HG03432 (cell line): ENCODE results near the gene MLX.
A peak's percentile ranks its signal among the peaks of the same experiment; 100 is the strongest.
"Not testable (repeated sequence)": the region's sequence is repeated elsewhere in the genome, so short reads cannot be mapped to it uniquely, and the experiment has no call there.

Source experiments
- ATAC-seq: cut with Tn5 transposase; IDR thresholded peaks from one replicate; pipeline ENCODE4 v1.9.1; 2021; ENCODE audit warnings: mild to moderate bottlenecking, moderate library complexity; ENCODE audit not compliant: unreplicated experiment

The MLX gene

GRCh38 chr17:42554250-42555121 lies 12.4 kb upstream of the MLX start:
- peak; percentile 85 for ATAC-seq

- no peak for ATAC-seq
These were observed 11.7 kb upstream of the MLX start for GRCh38 chr17:42555122-42555622.

DNA sequence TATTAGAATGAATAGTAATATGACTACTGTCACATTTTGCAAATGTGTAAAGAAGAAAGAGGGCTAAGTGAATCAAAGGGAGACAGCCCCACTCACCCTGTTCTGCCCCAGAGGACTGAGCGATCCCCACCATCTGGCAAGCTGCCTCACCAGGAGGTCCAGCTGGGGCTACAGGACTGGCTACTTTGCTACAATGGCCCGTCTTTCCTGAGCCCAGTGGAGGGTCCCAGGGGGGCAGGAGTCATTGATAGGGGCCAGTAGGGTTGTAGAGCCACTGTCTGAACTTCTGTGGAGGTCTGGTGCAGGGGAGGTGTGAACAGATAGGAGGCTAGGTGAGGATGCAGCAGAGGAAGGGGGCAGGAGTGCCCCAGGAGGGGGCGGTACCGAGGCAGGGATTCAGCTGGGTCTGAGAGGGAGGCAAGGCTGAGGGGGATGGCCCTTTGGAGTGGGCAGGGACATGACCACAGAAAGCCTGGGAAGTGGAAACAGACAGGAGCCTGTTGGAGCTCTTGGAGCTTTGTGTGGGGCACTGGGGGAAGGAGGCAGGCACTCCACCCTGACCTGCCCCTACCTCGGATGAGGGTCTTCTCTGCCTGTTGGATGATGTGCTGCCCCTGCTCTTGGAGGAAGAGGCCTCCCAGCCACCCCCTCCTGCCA lies 10.8 kb upstream of the MLX start:
- ATAC-seq = not testable (repeated sequence)

DNA sequence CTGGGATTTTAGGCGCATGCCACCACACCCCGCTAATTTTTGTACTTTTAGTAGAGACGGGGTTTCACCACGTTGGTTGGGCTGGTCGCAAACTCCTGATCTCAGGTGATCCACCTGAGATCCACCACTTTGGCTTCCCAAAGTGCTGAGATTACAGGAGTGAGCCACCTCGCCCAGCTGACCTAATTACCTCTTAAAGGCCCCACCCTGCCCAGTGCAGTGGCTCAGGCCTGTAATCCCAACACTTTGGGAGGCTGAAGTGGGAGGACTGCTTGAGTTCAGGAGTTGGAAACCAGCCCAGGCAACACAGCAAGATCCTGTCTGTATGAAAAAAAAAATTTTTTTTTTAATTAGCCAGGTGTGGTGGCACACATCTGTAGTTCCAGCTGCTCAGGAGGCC lies 7.8 kb upstream of the MLX start:
- no peak for ATAC-seq

GRCh38 chr17:42560246-42560645 lies 6.7 kb upstream of the MLX start:
- ATAC-seq = no peak

DNA sequence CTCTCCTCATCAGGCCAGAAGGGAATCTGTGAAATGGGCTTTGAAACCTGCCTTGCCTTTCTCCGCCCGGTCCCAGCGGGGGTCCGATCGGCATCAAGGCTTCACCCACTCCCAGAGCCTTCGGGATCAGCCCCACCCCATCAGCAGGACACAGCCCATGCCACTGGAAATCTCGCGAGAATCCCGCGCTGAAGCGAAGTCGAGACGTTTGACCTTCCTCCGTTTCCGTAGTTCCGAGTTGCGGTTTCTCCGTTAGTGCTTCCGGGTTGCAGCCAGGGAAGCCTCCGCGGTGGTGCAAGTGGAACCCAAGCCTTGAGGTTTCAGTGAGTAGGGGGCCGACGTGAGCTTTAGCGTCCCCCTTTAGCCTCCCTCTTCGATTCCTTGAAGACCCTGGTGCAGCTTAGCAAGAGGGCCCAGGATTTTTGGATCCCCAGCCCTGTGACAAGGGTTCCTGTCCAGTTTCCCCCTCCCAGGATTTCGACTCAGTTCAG lies 5.0 kb upstream of the MLX start, which contains the start of gene COASY:
Gene COASY, plus strand, starts transcription at position 252 of the 491 bp plus-strand sequence. CDS start 475 bp downstream, outside the sequence.
- ATAC-seq = peak; percentile 50

- no peak for ATAC-seq
These were observed 4.3 kb upstream of the MLX start for GRCh38 chr17:42562388-42563142.

- ATAC-seq = no peak
These were observed 3.8 kb upstream of the MLX start for GRCh38 chr17:42563143-42563509.

- no peak for ATAC-seq
These were observed 3.4 kb upstream of the MLX start for GRCh38 chr17:42563543-42563942.

- no peak for ATAC-seq
These were observed 3.0 kb upstream of the MLX start for GRCh38 chr17:42563950-42564349.

DNA sequence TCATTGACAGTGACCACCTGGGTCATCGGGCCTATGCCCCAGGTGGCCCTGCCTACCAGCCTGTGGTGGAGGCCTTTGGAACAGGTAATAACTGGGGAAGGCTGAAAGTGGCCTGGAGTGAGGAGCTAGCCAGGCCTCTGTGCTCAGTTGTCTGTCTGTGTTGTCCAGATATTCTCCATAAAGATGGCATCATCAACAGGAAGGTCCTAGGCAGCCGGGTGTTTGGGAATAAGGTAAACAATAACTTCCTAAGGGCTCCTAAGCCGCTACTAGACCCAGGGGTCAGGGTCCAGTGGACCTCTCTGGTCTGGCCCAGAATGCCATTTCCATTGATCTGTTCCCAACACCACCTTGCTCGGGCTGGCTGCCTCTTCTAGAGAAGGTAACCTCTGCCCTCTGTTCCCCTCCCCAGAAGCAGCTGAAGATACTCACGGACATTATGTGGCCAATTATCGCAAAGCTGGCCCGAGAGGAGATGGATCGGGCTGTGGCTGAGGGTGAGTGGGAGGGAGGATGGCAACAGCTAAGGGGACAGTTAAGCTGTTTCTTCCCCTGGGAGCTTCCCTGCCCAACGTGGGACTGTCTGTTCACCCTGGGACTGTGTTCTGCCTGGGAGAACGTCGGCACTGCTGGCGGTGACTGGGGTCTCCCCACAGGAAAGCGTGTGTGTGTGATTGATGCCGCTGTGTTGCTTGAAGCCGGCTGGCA lies 1.9 kb upstream of the MLX start:
- ATAC-seq = no peak

- ATAC-seq = no peak
These were observed 1.2 kb upstream of the MLX start for GRCh38 chr17:42565523-42566214.

GRCh38 chr17:42566215-42566882 lies 551 bp upstream of the MLX start:
- ATAC-seq = peak; percentile 4

DNA sequence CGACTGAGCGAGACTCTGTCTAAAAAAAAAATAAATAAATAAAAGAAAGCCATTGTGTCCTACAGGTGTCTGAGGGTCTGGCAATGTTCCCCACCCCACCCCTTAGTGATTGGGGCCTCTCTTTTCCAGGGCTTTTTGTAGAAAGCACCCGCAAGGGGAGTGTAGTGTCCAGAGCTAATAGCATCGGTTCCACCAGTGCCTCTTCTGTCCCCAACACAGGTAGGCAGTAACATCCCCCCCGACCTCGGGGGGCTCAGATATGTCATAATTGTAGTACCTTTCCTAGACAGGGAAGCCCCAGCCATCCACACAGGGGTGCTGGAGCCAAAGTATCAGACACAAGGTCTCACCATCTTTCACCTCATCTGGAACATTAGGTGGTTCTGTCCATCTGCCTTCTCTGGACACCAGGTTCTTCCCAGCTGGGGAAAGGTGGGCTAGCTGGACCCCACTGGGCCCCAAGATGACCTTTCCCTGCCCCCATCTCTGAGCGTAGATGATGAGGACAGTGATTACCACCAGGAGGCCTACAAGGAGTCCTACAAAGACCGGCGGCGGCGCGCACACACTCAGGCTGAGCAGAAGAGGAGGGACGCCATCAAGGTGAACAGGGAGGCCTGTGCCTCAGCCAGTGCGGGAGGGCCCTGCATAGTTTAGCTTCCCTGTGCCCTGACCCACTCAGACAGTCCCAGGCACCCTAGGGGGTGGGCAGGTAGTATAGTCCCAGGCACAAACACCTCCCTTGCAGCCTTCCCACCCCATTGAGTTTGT lies 1.6 kb downstream of the MLX start:
- ATAC-seq = no peak

GRCh38 chr17:42571435-42572225 lies 4.7 kb downstream of the MLX start:
- ATAC-seq = no peak

DNA sequence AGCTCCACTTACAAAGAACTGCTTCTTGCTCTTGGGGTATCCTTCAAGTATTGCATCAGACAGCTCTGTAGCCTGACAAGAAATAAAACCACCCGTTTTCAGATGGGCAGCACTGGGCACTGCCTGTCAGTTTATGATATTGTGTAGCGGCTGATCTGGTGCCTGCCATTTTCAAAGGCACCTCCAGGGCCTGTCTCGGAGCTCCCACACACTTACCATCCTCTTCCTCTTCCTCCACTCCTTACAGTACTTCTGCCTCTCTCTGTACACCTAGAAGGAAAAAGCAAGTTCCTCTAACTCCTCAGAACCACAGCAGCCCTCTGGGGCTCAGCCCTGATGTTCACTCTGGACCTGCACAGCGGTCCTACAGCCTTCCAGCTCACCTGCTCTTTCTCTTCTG lies 6.2 kb downstream of the MLX start:
- ATAC-seq = no peak

- ATAC-seq = no peak
These were observed 7.6 kb downstream of the MLX start for GRCh38 chr17:42574463-42574862.

- ATAC-seq = no peak
These were observed 10.2 kb downstream of the MLX start for GRCh38 chr17:42577140-42577531.
